ENCODE measurements around the gene SLC25A4.
"Not testable (repeated sequence)": the region's sequence is repeated elsewhere in the genome, so short reads cannot be mapped to it uniquely, and the experiment has no call there.

Gene SLC25A4

GRCh38 chr4:185108185-185108584 is 34.9 kb upstream of the SLC25A4 start:
- H3K4me2 ChIP-seq, result no peak overlapping the region
- H3K4me3 ChIP-seq, result no peak overlapping the region
- no peaks in the 10 kb centered on the region for H3K36me3 ChIP-seq
- no peak for TF ChIP-seq Cebpa-rat (IDR thresholded peaks at IDR 0.05)
- H3K27me3 ChIP-seq, result no peaks in the 10 kb centered on the region
- no peak overlapping the region for H3K27ac ChIP-seq
- no peaks in the 10 kb centered on the region for H4K20me1 ChIP-seq
- H3K9ac ChIP-seq, result no peak overlapping the region
- no peaks in the 10 kb centered on the region for H3K9me3 ChIP-seq
- H3K4me1 ChIP-seq, result no peaks in the 10 kb centered on the region

- Histone ChIP-seq H3K4me2 (no peak overlapping the region), H3K9ac (no peak overlapping the region), H3K27ac (no peak overlapping the region), H3K36me3 (no peaks in the 10 kb centered on the region), H3K4me1 (no peaks in the 10 kb centered on the region), H3K4me3 (no peak overlapping the region), H3K9me3 (no peaks in the 10 kb centered on the region), H3K27me3 (no peaks in the 10 kb centered on the region), H4K20me1 (no peaks in the 10 kb centered on the region)
- no peak for TF ChIP-seq Cebpa-rat (IDR thresholded peaks at IDR 0.05)
These were observed 34.4 kb upstream of the SLC25A4 start for GRCh38 chr4:185108669-185109068.

- Histone ChIP-seq H3K4me3 (no peak overlapping the region), H3K36me3 (no peaks in the 10 kb centered on the region), H3K4me1 (no peaks in the 10 kb centered on the region), H4K20me1 (no peaks in the 10 kb centered on the region), H3K9ac (no peak overlapping the region), H3K27ac (no peak overlapping the region), H3K4me2 (no peak overlapping the region), H3K27me3 (no peaks in the 10 kb centered on the region), H3K9me3 (no peaks in the 10 kb centered on the region)
- no peak for TF ChIP-seq Cebpa-rat (IDR thresholded peaks at IDR 0.05)
These were observed 33.3 kb upstream of the SLC25A4 start for GRCh38 chr4:185109736-185110135.

GRCh38 chr4:185110375-185110823 is 32.7 kb upstream of the SLC25A4 start:
- H3K9me3 ChIP-seq, result no peaks in the 10 kb centered on the region
- H3K4me2 ChIP-seq, result no peak overlapping the region
- no peaks in the 10 kb centered on the region for H3K4me1 ChIP-seq
- H3K9ac ChIP-seq, result no peak overlapping the region
- TF ChIP-seq Cebpa-rat (IDR thresholded peaks at IDR 0.05), result no peak
- H3K27ac ChIP-seq, result no peak overlapping the region
- H4K20me1 ChIP-seq, result no peaks in the 10 kb centered on the region
- H3K4me3 ChIP-seq, result no peak overlapping the region
- H3K36me3 ChIP-seq, result no peaks in the 10 kb centered on the region
- no peaks in the 10 kb centered on the region for H3K27me3 ChIP-seq

- no peak overlapping the region for H3K4me2 ChIP-seq
- H3K9ac ChIP-seq, result no peak overlapping the region
- H3K27ac ChIP-seq, result no peak overlapping the region
- no peak for TF ChIP-seq Cebpa-rat (IDR thresholded peaks at IDR 0.05)
- H3K27me3 ChIP-seq, result no peaks in the 10 kb centered on the region
- H3K36me3 ChIP-seq, result no peaks in the 10 kb centered on the region
- H4K20me1 ChIP-seq, result no peaks in the 10 kb centered on the region
- H3K4me1 ChIP-seq, result peaks cover 9% of the 10 kb centered on the region
- no peaks in the 10 kb centered on the region for H3K9me3 ChIP-seq
- no peak overlapping the region for H3K4me3 ChIP-seq
These were observed 31.0 kb upstream of the SLC25A4 start for GRCh38 chr4:185112104-185112503.

- Histone ChIP-seq H3K27ac (no peak overlapping the region), H4K20me1 (no peaks in the 10 kb centered on the region), H3K4me2 (no peak overlapping the region), H3K27me3 (no peaks in the 10 kb centered on the region), H3K9me3 (no peaks in the 10 kb centered on the region), H3K4me3 (no peak overlapping the region), H3K9ac (no peak overlapping the region), H3K36me3 (no peaks in the 10 kb centered on the region), H3K4me1 (peaks cover 18% of the 10 kb centered on the region)
- TF ChIP-seq Cebpa-rat (IDR thresholded peaks at IDR 0.05), result no peak
These were observed 29.7 kb upstream of the SLC25A4 start for GRCh38 chr4:185113340-185113739.

- Histone ChIP-seq H3K27me3 (no peaks in the 10 kb centered on the region), H3K4me1 (peaks cover 20% of the 10 kb centered on the region), H3K9me3 (no peaks in the 10 kb centered on the region), H3K4me2 (no peak overlapping the region), H4K20me1 (no peaks in the 10 kb centered on the region), H3K27ac (no peak overlapping the region), H3K36me3 (no peaks in the 10 kb centered on the region), H3K9ac (no peak overlapping the region), H3K4me3 (no peak overlapping the region)
- TF ChIP-seq Cebpa-rat (IDR thresholded peaks at IDR 0.05), result no peak
These were observed 27.2 kb upstream of the SLC25A4 start for GRCh38 chr4:185115827-185116232.

- H3K9me3 ChIP-seq, result no peaks in the 10 kb centered on the region
These were observed 25.6 kb upstream of the SLC25A4 start for GRCh38 chr4:185117300-185117934.

GRCh38 chr4:185118876-185119275 is 24.2 kb upstream of the SLC25A4 start:
- no peak overlapping the region for H3K4me2 ChIP-seq
- TF ChIP-seq Cebpa-rat (IDR thresholded peaks at IDR 0.05), result no peak
- H3K9ac ChIP-seq, result no peak overlapping the region
- H3K27me3 ChIP-seq, result no peaks in the 10 kb centered on the region
- H3K36me3 ChIP-seq, result no peaks in the 10 kb centered on the region
- no peaks in the 10 kb centered on the region for H3K9me3 ChIP-seq
- no peak overlapping the region for H3K27ac ChIP-seq
- H3K4me3 ChIP-seq, result no peak overlapping the region
- peaks cover 44% of the 10 kb centered on the region for H3K4me1 ChIP-seq
- no peaks in the 10 kb centered on the region for H4K20me1 ChIP-seq

More at GRCh38 chr4:185117300-185117934, 25.6 kb upstream of the SLC25A4 start:
- Histone ChIP-seq H3K4me3 (no peak overlapping the region), H3K4me2 (peak overlapping the region; percentile 41), H3K4me1 (peaks cover 29% of the 10 kb centered on the region), H3K27me3 (no peaks in the 10 kb centered on the region), H3K36me3 (no peaks in the 10 kb centered on the region), H4K20me1 (no peaks in the 10 kb centered on the region), H3K27ac (no peak overlapping the region), H3K9ac (no peak overlapping the region)
- no peak for TF ChIP-seq Cebpa-rat (IDR thresholded peaks at IDR 0.05)

- H3K27ac ChIP-seq, H3K4me2 ChIP-seq, H4K20me1 ChIP-seq, H3K36me3 ChIP-seq, H3K9me3 ChIP-seq, H3K27me3 ChIP-seq, H3K4me3 ChIP-seq, H3K9ac ChIP-seq: not testable (repeated sequence)
- H3K4me1 ChIP-seq, result peaks cover 45% of the 10 kb centered on the region
These were observed 23.6 kb upstream of the SLC25A4 start for GRCh38 chr4:185119467-185119866.
